H1 (cell line): ENCODE data around the gene SPAG17. TPM values are rescaled to one million over a fixed set of nuclear protein-coding genes. Genes with fewer than 3 reads are reported as not detected.

Experiments used
- CTCF ChIA-PET: fragments of 300-600 bp; sonication (Branson Sonifier 250); formaldehyde crosslinking; loops from one replicate; lab custom pipeline; 2021; ENCODE audit not compliant: partially characterized antibody; lab: Charles Lee
- POLR2A ChIA-PET: fragments of 300-600 bp; sonication (Branson Sonifier 250); formaldehyde crosslinking; loops from one replicate; lab custom pipeline; 2021; ENCODE audit warnings: inconsistent platforms; ENCODE audit not compliant: partially characterized antibody; lab: Charles Lee
- DNase-seq, 2 experiments: peaks; one replicate each; pipeline versions ENCODE4 v3.0.0 to v3.0.0-alpha.2; 2010 to 2022; ENCODE audit warnings: low spot score in 2 of 2, low read depth in 1 of 2, mixed read lengths in 1 of 2
- FAIRE-seq: peaks from 2 replicates; lab custom pipeline; 2011; peaks lifted over from hg19 to GRCh38; lab: Jason Lieb, UNC
- H2AFZ ChIP-seq: 2 replicates; pipeline ENCODE4 v1.8.1; 2012; ENCODE audit warnings: low read length, inconsistent platforms
- H2AK5ac ChIP-seq: 2 replicates; pipeline ENCODE4 v1.6.1; 2013; ENCODE audit warnings: low read depth, low read length
- H2BK120ac ChIP-seq: replicated peaks from 2 replicates; pipeline ENCODE3; 2013; ENCODE audit warnings: low read depth, low read length, inconsistent platforms
- H2BK12ac ChIP-seq: 2 replicates; pipeline ENCODE4 v1.6.1; 2013; ENCODE audit warnings: low read depth, low read length
- H2BK15ac ChIP-seq: 2 replicates; pipeline ENCODE4 v1.6.1; 2013; ENCODE audit warnings: low read length
- H2BK20ac ChIP-seq: 2 replicates; pipeline ENCODE4 v1.6.1; 2013; ENCODE audit warnings: low read length
- H2BK5ac ChIP-seq: 2 replicates; pipeline ENCODE4 v1.6.1; 2013; ENCODE audit warnings: low read depth, low read length
- H3K14ac ChIP-seq: 2 replicates; pipeline ENCODE4 v1.6.1; 2013; ENCODE audit warnings: inconsistent platforms; ENCODE audit not compliant: insufficient read length
- H3K18ac ChIP-seq: 2 replicates; pipeline ENCODE4 v1.6.1; 2013; ENCODE audit warnings: low read length; ENCODE audit errors: extremely low read depth
- H3K23ac ChIP-seq: 2 replicates; pipeline ENCODE4 v1.6.1; 2013; ENCODE audit warnings: inconsistent platforms; ENCODE audit not compliant: insufficient read length
- H3K23me2 ChIP-seq: 2 replicates; pipeline ENCODE4 v1.6.1; 2013; ENCODE audit warnings: low read depth, low read length
- H3K27ac ChIP-seq: 2 replicates; pipeline ENCODE4 v1.6.1; 2011; ENCODE audit warnings: low read depth, low read length, inconsistent platforms
- H3K27me3 ChIP-seq, 4 experiments: replicated peaks in 1 of 4; 1 replicate in 1 of 4; 2 replicates in 3 of 4; pipeline versions ENCODE4 v1.6.1 to v1.8.1; 2011 to 2013; ENCODE audit warnings: low read length in 3 of 4, mild to moderate bottlenecking in 3 of 4, inconsistent platforms in 2 of 4, mixed read lengths in 2 of 4, moderate library complexity in 1 of 4; ENCODE audit not compliant: control insufficient read depth in 3 of 4, insufficient read depth in 3 of 4; ENCODE audit errors: extremely low read depth in 1 of 4
- H3K36me3 ChIP-seq, 4 experiments: 2 replicates each; pipeline versions ENCODE4 v1.6.1 to v1.8.1; 2011 to 2013; ENCODE audit warnings: mild to moderate bottlenecking in 4 of 4, low read length in 3 of 4, moderate library complexity in 2 of 4, control low read depth in 1 of 4, inconsistent platforms in 1 of 4; ENCODE audit not compliant: insufficient read depth in 4 of 4, control insufficient read depth in 2 of 4
- H3K4ac ChIP-seq: replicated peaks from 2 replicates; pipeline ENCODE3; 2013; ENCODE audit warnings: low read length, low read depth, mixed read lengths, inconsistent platforms; ENCODE audit not compliant: insufficient read length
- H3K4me1 ChIP-seq, 4 experiments: replicated peaks in 1 of 4; 1 replicate in 1 of 4; 2 replicates in 3 of 4; pipeline versions ENCODE4 v1.6.1 to v1.8.1; 2011 to 2013; ENCODE audit warnings: low read length in 3 of 4, inconsistent platforms in 2 of 4, mixed read lengths in 1 of 4; ENCODE audit not compliant: insufficient read depth in 4 of 4, control insufficient read depth in 3 of 4
- H3K4me2 ChIP-seq, 2 experiments: 2 replicates each; pipeline versions ENCODE4 v1.6.1 to v1.8.1; 2011 to 2013; ENCODE audit warnings: low read depth in 2 of 2, low read length in 2 of 2, control low read depth in 1 of 2, inconsistent platforms in 1 of 2, mild to moderate bottlenecking in 1 of 2; ENCODE audit not compliant: insufficient read depth in 1 of 2
- H3K4me3 ChIP-seq, 4 experiments: fragments of 200-600, 300-600 bp in 1 of 4; sonication (generic), shearing (Covaris generic), sonication (Bioruptor Twin) in 1 of 4; 2 replicates each; pipeline versions ENCODE4 v1.5.1 to v1.8.1; 2011 to 2016; ENCODE audit warnings: low read length in 4 of 4, low read depth in 3 of 4, control low read depth in 2 of 4, inconsistent platforms in 2 of 4, mild to moderate bottlenecking in 2 of 4, mixed read lengths in 1 of 4, moderate library complexity in 1 of 4; ENCODE audit not compliant: insufficient read depth in 2 of 4; ENCODE audit errors: extremely low read depth in 1 of 4
- H3K56ac ChIP-seq: replicated peaks from 2 replicates; pipeline ENCODE3; 2013; ENCODE audit warnings: low read depth, mild to moderate bottlenecking, mixed read lengths, low read length, inconsistent platforms; ENCODE audit not compliant: insufficient read length
- H3K79me1 ChIP-seq: 2 replicates; pipeline ENCODE4 v1.6.1; 2013; ENCODE audit warnings: low read depth, low read length, control low read depth
- H3K79me2 ChIP-seq, 2 experiments: 2 replicates each; pipeline versions ENCODE4 v1.6.1 to v1.8.1; 2012 to 2013; ENCODE audit warnings: low read length in 2 of 2, mild to moderate bottlenecking in 2 of 2, inconsistent platforms in 1 of 2; ENCODE audit not compliant: insufficient read depth in 2 of 2, control insufficient read depth in 1 of 2
- H3K9ac ChIP-seq, 4 experiments: replicated peaks in 1 of 4; 1 replicate in 1 of 4; 2 replicates in 3 of 4; pipeline versions ENCODE4 v1.6.1 to v1.8.1; 2011 to 2013; ENCODE audit warnings: low read depth in 3 of 4, low read length in 3 of 4, control low read depth in 2 of 4, mild to moderate bottlenecking in 2 of 4, moderate library complexity in 2 of 4, inconsistent platforms in 1 of 4; ENCODE audit errors: extremely low read depth in 1 of 4
- H3K9me3 ChIP-seq, 2 experiments: 2 replicates each; pipeline versions ENCODE4 v1.6.1 to v1.8.1; 2012 to 2013; ENCODE audit warnings: mild to moderate bottlenecking in 2 of 2, moderate library complexity in 2 of 2, control low read depth in 1 of 2, inconsistent platforms in 1 of 2, low read depth in 1 of 2, low read length in 1 of 2, mixed read lengths in 1 of 2; ENCODE audit not compliant: insufficient read depth in 2 of 2
- H4K20me1 ChIP-seq, 2 experiments: replicated peaks in 1 of 2; 2 replicates each; pipeline versions ENCODE3 to v1.8.1; 2011 to 2013; ENCODE audit warnings: inconsistent platforms in 2 of 2, low read length in 2 of 2, mild to moderate bottlenecking in 1 of 2; ENCODE audit not compliant: insufficient read depth in 2 of 2, control insufficient read depth in 1 of 2
- H4K5ac ChIP-seq: 2 replicates; pipeline ENCODE4 v1.6.1; 2013; ENCODE audit warnings: low read length, low read depth, mixed read lengths, inconsistent platforms; ENCODE audit not compliant: insufficient read length
- H4K8ac ChIP-seq: 2 replicates; pipeline ENCODE4 v1.8.0; 2013; ENCODE audit warnings: mild to moderate bottlenecking, moderate library complexity, low read length, inconsistent platforms; ENCODE audit not compliant: insufficient read depth; ENCODE audit errors: extremely low read depth
- H4K91ac ChIP-seq: replicated peaks from 2 replicates; pipeline ENCODE3; 2013; ENCODE audit warnings: low read length, mixed read lengths, inconsistent platforms; ENCODE audit not compliant: insufficient read length
- WGBS, 2 experiments: shearing (Covaris generic) in 1 of 2; methylation state at CpG; one replicate each; pipeline versions ENCODE4 v1.1.6 to v1.1.7; 2013 to 2015; ENCODE audit warnings: low lambda C conversion rate in 2 of 2, mixed read lengths in 2 of 2, inconsistent platforms in 1 of 2, low coverage in 1 of 2, missing lambda C conversion rate in 1 of 2; ENCODE audit not compliant: insufficient replicate concordance in 2 of 2, insufficient coverage in 1 of 2, insufficient read length in 1 of 2; ENCODE audit errors: extremely low coverage in 1 of 2, missing lambda C conversion rate in 1 of 2; 5-methylcytosine and 5-hydroxymethylcytosine counted together
- polyA plus RNA-seq, 7 experiments: library from polyadenylated mRNA; depleted of rRNA in 3 of 7; stranded (reverse) in 5 of 7; unstranded in 2 of 7; fragments of >200 nt in 5 of 7; fragments of 200-250 nt in 2 of 7; gene quantifications; 1 replicate in 5 of 7; 2 replicates in 1 of 7; 4 replicates in 1 of 7; pipeline versions ENCODE4 v1.2.1 to v1.2.3, GENCODE V29; 2011 to 2013; ENCODE audit warnings: missing spikeins in 2 of 7, mixed read lengths in 2 of 7
- total RNA-seq: library from RNA; stranded (reverse); fragmentation: NEBNext Ultra II Directional; extraction: Animal tissue kit (Norgen Biotek cat#: 25700); gene quantifications from 2 replicates; pipeline ENCODE4 v1.2.1, GENCODE V29; 2021

SPAG17 gene
- total and polyA plus RNA-seq, 2 of the 8 experiments (the other 6 are each of a cell fraction or from before 2014, with no cell fraction given) = 0.56 to 0.62 TPM

DNA sequence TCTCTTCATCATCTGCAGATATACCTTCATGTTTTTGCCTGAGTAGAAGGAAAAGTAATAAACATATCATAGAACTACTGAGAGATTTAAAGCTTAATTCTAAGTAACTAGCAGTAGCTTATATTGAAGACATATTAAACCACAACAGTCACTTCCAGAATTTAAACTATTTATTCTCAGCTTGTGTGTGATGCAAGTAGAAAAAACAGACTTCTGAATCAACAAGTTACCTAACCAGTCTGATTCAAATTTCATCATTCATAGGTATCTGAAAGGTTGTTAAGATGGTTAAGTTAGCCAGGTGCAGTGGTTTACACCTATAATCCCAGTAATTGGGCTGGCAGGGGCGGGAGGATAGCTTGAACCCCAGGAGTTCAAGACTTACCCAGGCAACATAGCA is 41.9 kb downstream of the SPAG17 start:
- Histone ChIP-seq H2BK15ac (no peak overlapping the region), H3K27me3 (no peaks in the 10 kb centered on the region), H3K23me2 (no peaks in the 10 kb centered on the region), H3K18ac (no peak overlapping the region), H2BK120ac (no peak overlapping the region), H3K9ac (no peak overlapping the region), H2BK20ac (no peak overlapping the region), H3K4ac (no peak overlapping the region), H2BK5ac (no peak overlapping the region), H3K27ac (no peak overlapping the region), H3K56ac (no peak overlapping the region), H3K4me2 (no peak overlapping the region), H4K5ac (no peak overlapping the region), H2AK5ac (no peak overlapping the region), H3K79me2 (no peaks in the 10 kb centered on the region), H3K9me3 (no peaks in the 10 kb centered on the region), H3K36me3 (no peaks in the 10 kb centered on the region), H4K91ac (no peak overlapping the region), H3K79me1 (no peaks in the 10 kb centered on the region), H4K20me1 (no peaks in the 10 kb centered on the region), H3K23ac (no peak overlapping the region), H3K4me3 (no peak overlapping the region), H3K14ac (no peak overlapping the region), H4K8ac (no peak overlapping the region), H2AFZ (no peak overlapping the region), H3K4me1 (peaks cover 0 to 2% (median 0%) of the 10 kb centered on the region in 4 experiments; a peak in 1 of 7 replicates), H2BK12ac (no peak overlapping the region)
- no peak for DNase-seq
- no peak for FAIRE-seq
- ChIA-PET POLR2A (no interaction called here), CTCF (interaction anchor here (1.1 kb wide), 1 partner anchor 9 kb away, joined by 3 read pairs; no protein-coding TSS in a partner anchor)
- WGBS, 2 experiments = 95% methylated on average over 1 of the region's 1 CpG; no CpG with 5 or more reads in 1 of the 2 experiments
